HG03097 (cell line): ENCODE results near the gene ELMO2.
A peak's percentile ranks its signal among the peaks of the same experiment; 100 is the strongest.

Experiments
- ATAC-seq: cut with Tn5 transposase; IDR thresholded peaks from one replicate; pipeline ENCODE4 v1.9.1; 2021; ENCODE audit not compliant: unreplicated experiment, low FRiP score

Gene ELMO2

GRCh38 chr20:46368902-46369268, 37.5 kb downstream of the ELMO2 start:
- no peak for ATAC-seq

GRCh38 chr20:46367967-46368901, 38.2 kb downstream of the ELMO2 start:
- no peak for ATAC-seq

GRCh38 chr20:46367234-46367633, 39.2 kb downstream of the ELMO2 start:
- ATAC-seq: no peak

GRCh38 chr20:46366826-46367225, 39.6 kb downstream of the ELMO2 start:
- no peak for ATAC-seq

GRCh38 chr20:46365487-46366220, 40.8 kb downstream of the ELMO2 start:
- no peak for ATAC-seq

- no peak for ATAC-seq
These were observed 41.5 kb downstream of the ELMO2 start for GRCh38 chr20:46364670-46365486.

- ATAC-seq: peak; percentile 48
These were observed 42.3 kb downstream of the ELMO2 start for GRCh38 chr20:46363874-46364669.

GRCh38 chr20:46362921-46363867, 43.2 kb downstream of the ELMO2 start:
- peak; percentile 22 for ATAC-seq

- ATAC-seq: no peak
These were observed 44.6 kb downstream of the ELMO2 start for GRCh38 chr20:46361811-46362210.

GRCh38 chr20:46361381-46361780, 45.0 kb downstream of the ELMO2 start:
- no peak for ATAC-seq

- no peak for ATAC-seq
These were observed 47.1 kb downstream of the ELMO2 start for GRCh38 chr20:46359233-46359751.

GRCh38 chr20:46358346-46359058, 47.9 kb downstream of the ELMO2 start:
- no peak for ATAC-seq

GRCh38 chr20:46357030-46357514, 49.3 kb downstream of the ELMO2 start:
- ATAC-seq: no peak

GRCh38 chr20:46356195-46357029, 50.0 kb downstream of the ELMO2 start:
- no peak for ATAC-seq

GRCh38 chr20:46355778-46356177, 50.6 kb downstream of the ELMO2 start:
- ATAC-seq: no peak

GRCh38 chr20:46354920-46355654, 51.3 kb downstream of the ELMO2 start:
- no peak for ATAC-seq

- no peak for ATAC-seq
These were observed 52.2 kb downstream of the ELMO2 start for GRCh38 chr20:46354207-46354555.
